H1 (cell line): Measurements from ENCODE around the gene TSFM. TPM values are rescaled to one million over a fixed set of nuclear protein-coding genes. Genes with fewer than 3 reads are reported as not detected.

Experiments
- ATF3 ChIP-seq: IDR thresholded peaks from 2 replicates; pipeline ENCODE4 v1.6.1; 2011; ENCODE audit warnings: low read depth, mild to moderate bottlenecking, low read length; ENCODE audit not compliant: insufficient read depth
- CBX8 ChIP-seq: fragments of 300-800, 300-1000 bp; sonication (generic); IDR thresholded peaks from 2 replicates; pipeline ENCODE4 v1.7.1; 2016; ENCODE audit warnings: low read depth, low read length, borderline replicate concordance
- CEBPB ChIP-seq: IDR thresholded peaks from 2 replicates; pipeline ENCODE4 v1.6.1; 2012; ENCODE audit warnings: low read depth, low read length
- CHD1 ChIP-seq: IDR thresholded peaks from 2 replicates; pipeline ENCODE4 v1.6.1; 2012; ENCODE audit warnings: low read depth, low read length, improper control_type of control experiment
- E2F6 ChIP-seq: IDR thresholded peaks from 2 replicates; pipeline ENCODE4 v1.6.1; 2012; ENCODE audit warnings: inconsistent platforms
- EZH2 ChIP-seq: fragments of 200-600 bp; sonication (generic); IDR thresholded peaks from 2 replicates; pipeline ENCODE4 v1.7.1; 2012; ENCODE audit warnings: low read depth, mild to moderate bottlenecking, moderate library complexity, low read length, inconsistent platforms; ENCODE audit not compliant: severe bottlenecking
- GTF2F1 ChIP-seq: IDR thresholded peaks from 2 replicates; pipeline ENCODE4 v1.6.1; 2012; ENCODE audit warnings: low read depth, low read length, improper control_type of control experiment, borderline replicate concordance
- KDM1A ChIP-seq: fragments of 200-600, 300-600 bp; sonication (generic); IDR thresholded peaks from 2 replicates; pipeline ENCODE4 v1.7.1; 2016; ENCODE audit warnings: mild to moderate bottlenecking, low read length, borderline replicate concordance
- MAX ChIP-seq: IDR thresholded peaks from 2 replicates; pipeline ENCODE4 v1.6.1; 2012; ENCODE audit warnings: inconsistent platforms
- NRF1 ChIP-seq: IDR thresholded peaks from 2 replicates; pipeline ENCODE4 v1.6.1; 2011; ENCODE audit warnings: mild to moderate bottlenecking, low read depth, low read length, improper control_type of control experiment
- PHF8 ChIP-seq: fragments of 200-600 bp; sonication (generic); conservative IDR thresholded peaks from 2 replicates; pipeline ENCODE4 v1.7.1; 2012; ENCODE audit warnings: low read depth, mild to moderate bottlenecking, inconsistent platforms, low read length, moderate library complexity
- POLR2AphosphoS5 ChIP-seq: IDR thresholded peaks from 2 replicates; pipeline ENCODE4 v1.6.1; 2011; ENCODE audit warnings: low read depth, low read length
- RFX5 ChIP-seq: IDR thresholded peaks from 2 replicates; pipeline ENCODE4 v1.6.1; 2011; ENCODE audit warnings: low read depth, low read length, improper control_type of control experiment, borderline replicate concordance
- SAP30 ChIP-seq: fragments of 300-600 bp; sonication (generic); IDR thresholded peaks from 2 replicates; pipeline ENCODE4 v1.7.1; 2012; ENCODE audit warnings: low read length, moderate library complexity, mild to moderate bottlenecking, inconsistent platforms; ENCODE audit not compliant: insufficient read depth, insufficient replicate concordance
- SIN3A ChIP-seq, 2 experiments: IDR thresholded peaks in 1 of 2; conservative IDR thresholded peaks in 1 of 2; 2 replicates each; pipeline ENCODE4 v1.6.1; 2011 to 2012; ENCODE audit warnings: low read length in 2 of 2, improper control_type of control experiment in 1 of 2, low read depth in 1 of 2, mild to moderate bottlenecking in 1 of 2
- SIRT6 ChIP-seq: IDR thresholded peaks from one replicate; pipeline ENCODE4 v1.7.1; 2012; ENCODE audit warnings: low read length, inconsistent platforms
- SIX5 ChIP-seq: IDR thresholded peaks from 2 replicates; pipeline ENCODE4 v1.6.1; 2011; ENCODE audit warnings: mild to moderate bottlenecking, low read depth, low read length
- SP1 ChIP-seq: IDR thresholded peaks from 2 replicates; pipeline ENCODE4 v1.6.1; 2011; ENCODE audit warnings: low read depth, low read length
- TAF1 ChIP-seq: IDR thresholded peaks from 2 replicates; pipeline ENCODE4 v1.6.1; 2011; ENCODE audit warnings: mild to moderate bottlenecking, low read depth, low read length
- TEAD4 ChIP-seq: IDR thresholded peaks from 2 replicates; pipeline ENCODE4 v1.6.1; 2012; ENCODE audit warnings: low read depth, low read length, inconsistent platforms, mixed read lengths
- polyA plus RNA-seq, 7 experiments: library from polyadenylated mRNA; depleted of rRNA in 3 of 7; stranded (reverse) in 5 of 7; unstranded in 2 of 7; fragments of >200 nt in 5 of 7; fragments of 200-250 nt in 2 of 7; gene quantifications; 1 replicate in 5 of 7; 2 replicates in 1 of 7; 4 replicates in 1 of 7; pipeline versions ENCODE4 v1.2.1 to v1.2.3, GENCODE V29; 2011 to 2013; ENCODE audit warnings: missing spikeins in 2 of 7, mixed read lengths in 2 of 7
- total RNA-seq: library from RNA; stranded (reverse); fragmentation: NEBNext Ultra II Directional; extraction: Animal tissue kit (Norgen Biotek cat#: 25700); gene quantifications from 2 replicates; pipeline ENCODE4 v1.2.1, GENCODE V29; 2021

Gene TSFM
- total and polyA plus RNA-seq, 2 of the 8 experiments (the other 6 are each of a cell fraction or from before 2014, with no cell fraction given): 17.4 to 49.8 TPM

- peak; percentile 45 for TF ChIP-seq PHF8
- peak; percentile 49; the same call in 1 of the 2 replicates for TF ChIP-seq MAX
- TF ChIP-seq NRF1: no peak
- no peak for TF ChIP-seq SAP30
- TF ChIP-seq SIX5: no peak
- TF ChIP-seq TEAD4: no peak
- no peak for TF ChIP-seq CBX8
- no peak for TF ChIP-seq E2F6
- TF ChIP-seq CEBPB: peak; percentile 82
- no peak for TF ChIP-seq CHD1
- TF ChIP-seq SIRT6: no peak
- TF ChIP-seq ATF3: peak; percentile 29; the same call in 1 of the 2 replicates
- TF ChIP-seq SP1: no peak
- no peak for TF ChIP-seq KDM1A
- TF ChIP-seq EZH2: no peak
- TF ChIP-seq RFX5: no peak
- TF ChIP-seq TAF1: peak; percentile 61; the same call in 1 of the 2 replicates
- peak; percentile 77; the same call in 1 of the 2 replicates for TF ChIP-seq POLR2AphosphoS5
- TF ChIP-seq SIN3A (conservative IDR thresholded peaks at IDR 0.05 in 1 of 2, IDR thresholded peaks at IDR 0.05 in 1 of 2; ENCODE audit: low read depth in 1 of 2, low read length in 2 of 2): 0 out of 4 replicates have a peak, but pooled peaks of 1 of the 2 experiments have one; percentile 16
- TF ChIP-seq GTF2F1: no peak
These were observed 62.3 kb downstream of the TSFM start (continued) for GRCh38 chr12:57844709-57845477.
